Natural killer cell (primary cell): ENCODE measurements around the gene MORF4L1. TPM values are rescaled to one million over a fixed set of nuclear protein-coding genes. Genes with fewer than 3 reads are reported as not detected.

Experiments
- ATAC-seq, 3 donors: fragments of 150-1000 bp in 2 of 3; fragments of 200-7000 bp in 1 of 3; cut with Tn5 transposase; 1 replicate in 1 of 3; 2 replicates in 2 of 3; pipeline ENCODE4 v1.10.0; 2021; ENCODE audit warnings: mild to moderate bottlenecking in 2 of 3, moderate library complexity in 2 of 3
- DNase-seq, 2 donors: peaks; one replicate each; pipeline versions ENCODE4 v3.0.0 to v3.0.0-alpha.2; 2013 to 2021; ENCODE audit warnings: mixed read lengths in 1 of 2
- H3K27ac ChIP-seq: one replicate; pipeline ENCODE4 v1.5.1; 2013; ENCODE audit warnings: mild to moderate bottlenecking, low read length
- H3K27me3 ChIP-seq: one replicate; pipeline ENCODE4 v1.6.1; 2013; ENCODE audit warnings: low read length; ENCODE audit not compliant: control insufficient read depth, insufficient read depth
- H3K36me3 ChIP-seq: one replicate; pipeline ENCODE4 v1.6.1; 2013; ENCODE audit warnings: low read length; ENCODE audit not compliant: control insufficient read depth, insufficient read depth
- H3K4me1 ChIP-seq: one replicate; pipeline ENCODE4 v1.6.1; 2013; ENCODE audit warnings: low read length; ENCODE audit not compliant: control insufficient read depth, insufficient read depth
- H3K4me3 ChIP-seq: one replicate; pipeline ENCODE4 v1.5.1; 2013; ENCODE audit warnings: low read length
- H3K9me3 ChIP-seq: one replicate; pipeline ENCODE4 v1.6.1; 2013; ENCODE audit warnings: low read length; ENCODE audit not compliant: control insufficient read depth, insufficient read depth
- H3K27ac Mint-ChIP-seq, 2 donors: one replicate each; pipeline ENCODE4 v1.8.0; 2022; ENCODE audit warnings: mild to moderate bottlenecking in 2 of 2, mixed read lengths in 2 of 2, moderate library complexity in 1 of 2
- H3K27me3 Mint-ChIP-seq, 2 donors: one replicate each; pipeline ENCODE4 v1.8.0; 2022; ENCODE audit warnings: low read depth in 2 of 2, mixed read lengths in 2 of 2
- H3K36me3 Mint-ChIP-seq: one replicate; pipeline ENCODE4 v1.8.0; 2022; ENCODE audit warnings: mixed read lengths
- H3K4me1 Mint-ChIP-seq, 2 donors: one replicate each; pipeline ENCODE4 v1.8.0; 2022; ENCODE audit warnings: mixed read lengths in 2 of 2
- H3K4me3 Mint-ChIP-seq: one replicate; pipeline ENCODE4 v1.8.0; 2022; ENCODE audit warnings: mild to moderate bottlenecking, moderate library complexity, mixed read lengths
- H3K9me3 Mint-ChIP-seq, 2 donors: one replicate each; pipeline ENCODE4 v1.8.0; 2022; ENCODE audit warnings: mixed read lengths in 2 of 2
- WGBS: methylation state at CpG from one replicate; pipeline ENCODE4 v1.1.7; 2013; ENCODE audit warnings: missing lambda C conversion rate; ENCODE audit not compliant: insufficient coverage; 5-methylcytosine and 5-hydroxymethylcytosine counted together
- intact Hi-C: fragments of 100-400 bp; cut with micrococcal nuclease; formaldehyde crosslinking; loops from one replicate; pipeline ENCODE4 v1.14.2; 2022
- total RNA-seq, 4 donors: library from RNA; stranded (reverse); fragments of 120-200 nt in 1 of 4; gene quantifications; one replicate each; pipeline versions ENCODE4 v1.2.3 to v1.2.4, GENCODE V29; 2013 to 2022
- TF ChIP-seq, protein P1 (sequence below): fragments of 200-600 bp; IDR thresholded peaks from one replicate; pipeline ENCODE4 v1.8.0; 2022; ENCODE audit warnings: antibody characterized with exemption

Gene MORF4L1
- total RNA-seq, 3 donors from 2014 or later (not counting 1 experiment from before 2014, with no cell fraction given) = 316 to 348 (median 329) TPM

GRCh38 chr15:78850352-78850751, 22.3 kb upstream of the MORF4L1 start:
- TF ChIP-seq, protein P1, sequence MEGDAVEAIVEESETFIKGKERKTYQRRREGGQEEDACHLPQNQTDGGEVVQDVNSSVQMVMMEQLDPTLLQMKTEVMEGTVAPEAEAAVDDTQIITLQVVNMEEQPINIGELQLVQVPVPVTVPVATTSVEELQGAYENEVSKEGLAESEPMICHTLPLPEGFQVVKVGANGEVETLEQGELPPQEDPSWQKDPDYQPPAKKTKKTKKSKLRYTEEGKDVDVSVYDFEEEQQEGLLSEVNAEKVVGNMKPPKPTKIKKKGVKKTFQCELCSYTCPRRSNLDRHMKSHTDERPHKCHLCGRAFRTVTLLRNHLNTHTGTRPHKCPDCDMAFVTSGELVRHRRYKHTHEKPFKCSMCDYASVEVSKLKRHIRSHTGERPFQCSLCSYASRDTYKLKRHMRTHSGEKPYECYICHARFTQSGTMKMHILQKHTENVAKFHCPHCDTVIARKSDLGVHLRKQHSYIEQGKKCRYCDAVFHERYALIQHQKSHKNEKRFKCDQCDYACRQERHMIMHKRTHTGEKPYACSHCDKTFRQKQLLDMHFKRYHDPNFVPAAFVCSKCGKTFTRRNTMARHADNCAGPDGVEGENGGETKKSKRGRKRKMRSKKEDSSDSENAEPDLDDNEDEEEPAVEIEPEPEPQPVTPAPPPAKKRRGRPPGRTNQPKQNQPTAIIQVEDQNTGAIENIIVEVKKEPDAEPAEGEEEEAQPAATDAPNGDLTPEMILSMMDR = no peak
- Mint-ChIP-seq H3K27ac (no peak overlapping the region), H3K4me3 (no peak overlapping the region), H3K27me3 (peaks cover 0 to 3% of the 10 kb centered on the region in 2 donors), H3K9me3 (no peaks in the 10 kb centered on the region), H3K36me3 (no peaks in the 10 kb centered on the region), H3K4me1 (no peaks in the 10 kb centered on the region)
- Histone ChIP-seq H3K4me1 (no peaks in the 10 kb centered on the region), H3K27me3 (no peaks in the 10 kb centered on the region), H3K4me3 (no peak overlapping the region), H3K36me3 (no peaks in the 10 kb centered on the region), H3K9me3 (no peaks in the 10 kb centered on the region), H3K27ac (no peak overlapping the region)
- WGBS = 94% methylated on average over 2 of the region's 2 CpGs
- DNase-seq = no peak
- intact Hi-C loops = loop anchor here (10.0 kb wide), 1 partner anchor 334 kb away; no protein-coding TSS in a partner anchor
- no peak for ATAC-seq

DNA sequence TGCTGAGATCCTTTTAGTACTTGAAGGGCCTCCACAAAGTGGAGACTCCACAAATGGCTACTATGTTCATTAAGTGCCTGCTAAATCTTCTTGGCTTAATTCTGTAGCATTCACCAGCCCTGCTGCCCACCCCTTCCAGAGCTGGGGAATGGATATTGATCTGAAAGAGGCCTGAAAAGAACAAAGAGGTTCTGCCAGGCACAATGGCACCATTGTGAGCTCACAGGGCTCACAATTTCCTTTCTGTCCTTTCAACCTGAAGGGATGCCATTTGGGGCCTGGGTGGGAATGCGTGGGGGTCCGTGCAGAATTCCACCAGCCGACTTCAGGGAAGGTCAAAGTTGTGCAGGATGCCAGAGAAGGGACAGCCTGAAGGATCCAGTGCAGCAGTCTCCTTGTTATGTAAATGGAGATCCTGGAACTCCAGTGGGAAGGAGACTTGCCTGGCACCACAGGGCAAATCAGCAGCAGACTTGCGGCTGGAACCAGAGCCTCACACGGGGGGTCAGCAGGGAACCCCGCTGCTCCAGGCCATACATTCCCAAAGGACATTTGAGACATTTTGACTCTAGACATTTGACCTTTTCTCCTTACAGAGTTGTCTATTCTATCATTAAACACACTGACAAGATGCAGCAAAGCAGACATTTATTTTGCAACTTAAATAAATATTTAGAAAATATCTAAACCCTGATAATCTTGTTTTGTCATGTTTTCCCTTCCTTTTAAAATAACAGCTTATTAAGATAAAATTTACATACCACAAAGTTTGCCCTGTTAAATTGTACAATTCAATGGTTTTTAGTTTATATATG, 21.5 kb upstream of the MORF4L1 start:
- WGBS = 86% methylated on average over 6 of the region's 6 CpGs
- TF ChIP-seq, protein P1 = no peak
- intact Hi-C loops = loop anchor here (10.0 kb wide), 1 partner anchor 334 kb away; no protein-coding TSS in a partner anchor
- Histone ChIP-seq H3K27me3 (no peaks in the 10 kb centered on the region), H3K4me1 (no peaks in the 10 kb centered on the region), H3K4me3 (no peak overlapping the region), H3K27ac (no peak overlapping the region), H3K9me3 (no peaks in the 10 kb centered on the region), H3K36me3 (no peaks in the 10 kb centered on the region)
- no peak overlapping the region for H3K27ac Mint-ChIP-seq
- no peak overlapping the region for H3K4me3 Mint-ChIP-seq
- DNase-seq = no peak
- H3K9me3 Mint-ChIP-seq = no peaks in the 10 kb centered on the region
- H3K27me3 Mint-ChIP-seq = peaks cover 0 to 3% of the 10 kb centered on the region in 2 donors
- no peak for ATAC-seq
- H3K36me3 Mint-ChIP-seq = no peaks in the 10 kb centered on the region
- H3K4me1 Mint-ChIP-seq = no peaks in the 10 kb centered on the region

GRCh38 chr15:78853500-78853899, 19.2 kb upstream of the MORF4L1 start:
- no peak overlapping the region for H3K4me3 Mint-ChIP-seq
- intact Hi-C loops = loop anchor here (10.0 kb wide), 1 partner anchor 331 kb away; no protein-coding TSS in a partner anchor
- DNase-seq = no peak
- 92% methylated on average over 6 of the region's 6 CpGs for WGBS
- peaks cover 0 to 3% of the 10 kb centered on the region in 2 donors for H3K27me3 Mint-ChIP-seq
- no peak overlapping the region for H3K27ac Mint-ChIP-seq
- Histone ChIP-seq H3K27ac (no peak overlapping the region), H3K9me3 (no peaks in the 10 kb centered on the region), H3K4me1 (no peaks in the 10 kb centered on the region), H3K36me3 (no peaks in the 10 kb centered on the region), H3K4me3 (no peak overlapping the region), H3K27me3 (no peaks in the 10 kb centered on the region)
- H3K9me3 Mint-ChIP-seq = no peaks in the 10 kb centered on the region
- no peaks in the 10 kb centered on the region for H3K36me3 Mint-ChIP-seq
- TF ChIP-seq, protein P1 = no peak
- no peak for ATAC-seq
- H3K4me1 Mint-ChIP-seq = no peaks in the 10 kb centered on the region
